ENCODE results near the gene NUP160. TPM values are rescaled to one million over a fixed set of nuclear protein-coding genes. Genes with fewer than 3 reads are reported as not detected.

Gene NUP160
- 10.1 and 17.4 TPM in 2 replicates for total RNA-seq

GRCh38 chr11:47847892-47848699, at the start of gene NUP160:
TSS of gene NUP160 (minus strand) at chr11:47848350. CDS start at chr11:47848318, 32 bp downstream.

Other genes with a start within 250 kb of the NUP160 start
- gene MTCH2, start 205.8 kb downstream of the NUP160 start, total RNA-seq: 117 TPM in 2 replicates
- 0.86 and 10.3 TPM in 2 replicates for gene AGBL2, start 133.0 kb downstream of the NUP160 start, total RNA-seq
- 11.2 and 38.1 TPM in 2 replicates for gene FNBP4, start 81.0 kb downstream of the NUP160 start, total RNA-seq
- 7.5 and 14.5 TPM in 2 replicates for gene PTPRJ, start 132.2 kb upstream of the NUP160 start, total RNA-seq